Measurements from ENCODE around the gene CSNK2B.

CSNK2B gene

DNA sequence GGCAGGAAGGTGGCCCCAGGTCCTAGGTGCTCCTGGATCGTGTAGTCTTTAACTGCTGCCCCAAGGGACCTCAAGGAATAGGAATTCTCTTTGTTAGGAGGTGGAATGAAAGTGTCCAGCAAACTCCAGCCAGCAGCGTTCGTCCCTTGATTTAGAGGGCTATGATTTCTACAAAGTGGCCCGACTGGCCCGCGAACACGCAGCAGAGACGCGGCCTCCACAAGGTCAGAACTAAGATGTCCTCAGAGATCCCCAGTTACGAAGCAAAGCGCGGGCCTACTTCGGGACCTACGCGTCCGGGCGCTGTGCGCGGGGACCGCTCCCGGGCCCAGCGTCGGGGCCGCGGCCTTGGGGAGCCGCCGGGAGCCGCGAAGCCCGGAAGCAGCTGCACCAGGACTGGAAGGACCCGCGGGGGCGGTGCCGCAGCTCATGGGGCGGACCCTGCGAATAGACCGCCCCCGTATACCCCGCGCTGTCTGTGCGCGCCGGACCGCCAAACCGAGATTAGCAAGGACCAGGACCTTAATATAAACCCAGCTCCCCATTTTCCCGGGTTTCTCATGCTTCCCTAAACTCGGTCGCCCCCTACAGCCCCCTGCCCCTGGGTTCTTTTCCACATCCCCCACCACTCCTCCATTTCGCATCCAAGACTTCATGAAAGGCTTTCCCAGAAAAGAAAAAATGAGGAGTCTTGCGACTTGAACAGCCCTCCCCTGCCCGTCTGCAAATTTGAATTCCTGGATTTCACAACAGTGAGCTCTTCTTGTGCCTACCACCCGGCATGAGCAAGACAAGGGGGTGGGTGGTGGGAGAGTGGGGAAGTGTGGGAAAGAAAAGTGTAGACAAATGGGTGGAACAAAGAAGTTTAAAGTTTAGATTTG lies 5.3 kb upstream of the CSNK2B start, which contains the start of gene C6orf47:
TSS of gene C6orf47 (minus strand) at position 398 of the 881 bp plus-strand sequence. CDS start 831 bp downstream, outside the sequence.
- DNase-seq (ENCODE audit: low read depth in 2 of 2), result peak; percentile 58 to 64

DNA sequence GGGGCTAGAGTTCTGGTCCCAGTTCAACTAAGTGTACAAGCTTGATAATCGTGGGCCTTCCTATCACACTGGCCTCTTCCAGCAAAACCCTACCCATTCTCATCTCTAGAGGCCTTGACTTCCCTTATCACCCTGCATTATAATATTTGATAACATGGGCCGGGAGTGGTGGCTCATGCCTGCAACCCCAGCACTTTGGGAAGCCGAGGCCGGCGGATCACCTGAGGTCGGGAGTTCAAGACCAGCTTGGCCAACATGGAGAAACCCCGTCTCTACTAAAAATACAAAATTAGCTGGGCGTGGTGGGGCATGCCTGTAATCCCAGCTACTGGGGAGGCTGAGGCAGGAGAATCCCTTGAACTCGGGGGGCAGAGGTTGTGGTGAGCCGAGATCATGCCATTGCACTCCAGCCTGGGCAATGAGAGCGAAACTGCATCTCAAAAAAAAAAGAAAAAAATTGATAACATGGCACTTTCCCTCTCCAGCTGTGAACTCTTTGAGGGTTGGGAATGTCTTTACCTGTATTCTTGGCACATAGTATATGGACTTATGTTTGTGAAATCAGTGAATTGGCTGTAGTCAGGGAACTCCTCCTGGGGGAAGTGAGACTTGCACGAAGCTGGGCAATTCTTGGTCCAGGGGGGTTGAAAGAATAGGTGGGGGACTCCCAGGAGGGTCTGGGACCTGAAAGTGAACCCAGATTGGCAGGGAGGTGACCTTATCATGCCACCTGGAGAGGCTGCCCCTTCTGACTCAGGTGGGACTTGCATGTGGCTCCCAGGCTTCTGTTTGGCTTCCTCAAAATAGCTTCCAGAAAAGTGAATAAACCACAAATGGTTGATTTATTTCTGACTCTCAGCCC lies 4.4 kb upstream of the CSNK2B start:
- no peak for DNase-seq (ENCODE audit: low read depth in 2 of 2)

DNA sequence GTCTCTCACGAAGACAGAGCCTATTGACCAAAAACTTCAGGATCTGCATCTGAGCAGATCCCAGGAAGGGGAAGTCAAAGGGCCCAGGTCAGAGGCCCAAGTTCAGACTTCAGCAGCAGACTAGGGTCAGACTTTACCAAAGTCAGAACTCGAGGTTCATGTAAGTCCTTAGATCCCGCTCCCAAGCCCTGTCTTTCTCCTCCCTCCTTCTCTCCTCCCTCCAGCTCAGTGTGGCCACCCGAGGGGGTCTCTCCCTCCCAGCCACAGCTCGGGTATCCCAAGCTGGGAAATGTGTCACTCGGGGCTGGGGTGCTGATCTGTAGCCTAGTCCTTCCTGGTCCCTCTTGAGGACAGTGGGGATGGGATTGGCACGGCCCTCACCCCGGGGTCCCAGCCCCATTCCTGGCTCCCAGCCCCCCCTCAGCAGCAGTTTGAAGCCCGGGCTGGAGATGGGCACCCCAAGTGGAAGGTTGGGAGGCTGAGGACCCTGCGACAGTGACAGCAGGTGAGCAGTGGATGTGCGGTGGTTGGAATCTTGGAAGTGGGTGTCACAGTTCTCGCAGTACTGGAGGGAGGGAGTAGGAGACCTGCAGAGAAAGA lies 3.7 kb upstream of the CSNK2B start:
- DNase-seq (ENCODE audit: low read depth in 2 of 2), result no peak

DNA sequence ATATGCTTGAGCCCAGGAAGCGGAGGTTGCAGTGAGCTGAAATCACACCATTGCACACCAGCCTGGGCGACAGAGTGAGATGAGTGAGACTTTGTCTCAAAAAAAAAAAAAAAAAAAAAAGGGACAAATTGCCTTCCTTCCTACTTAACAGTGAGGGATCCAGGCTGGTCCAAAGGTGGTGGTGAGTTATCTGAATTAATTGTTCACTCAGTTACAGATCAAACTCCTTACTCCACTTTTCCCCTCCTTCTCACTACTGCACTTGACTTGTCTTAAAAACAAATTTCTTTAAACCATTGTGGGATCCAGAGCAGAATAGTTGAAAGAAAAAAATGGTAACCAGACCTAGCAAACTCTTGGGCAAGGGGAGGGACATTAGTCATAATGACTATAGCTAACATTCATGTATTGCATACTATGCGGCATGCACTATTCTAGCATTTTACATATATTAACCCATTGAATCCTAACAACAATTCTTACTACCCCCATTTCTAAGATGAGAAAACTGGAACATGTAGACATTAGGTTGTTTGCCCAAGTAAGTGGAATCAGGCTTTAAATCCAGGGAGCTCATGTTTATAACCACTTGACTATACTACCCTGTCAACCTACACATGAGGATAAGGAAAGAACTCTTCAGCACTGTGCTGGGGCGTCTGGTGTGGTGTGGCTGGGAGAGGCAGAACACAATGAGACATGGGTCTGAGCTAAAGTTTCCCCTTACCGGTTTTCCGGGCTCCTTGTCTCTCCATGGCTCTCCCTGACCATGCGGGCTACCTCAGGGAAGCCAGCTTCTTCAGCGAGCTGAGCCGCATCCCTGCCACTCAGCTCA lies 2.5 kb upstream of the CSNK2B start:
- no peak for DNase-seq (ENCODE audit: low read depth in 2 of 2)

DNA sequence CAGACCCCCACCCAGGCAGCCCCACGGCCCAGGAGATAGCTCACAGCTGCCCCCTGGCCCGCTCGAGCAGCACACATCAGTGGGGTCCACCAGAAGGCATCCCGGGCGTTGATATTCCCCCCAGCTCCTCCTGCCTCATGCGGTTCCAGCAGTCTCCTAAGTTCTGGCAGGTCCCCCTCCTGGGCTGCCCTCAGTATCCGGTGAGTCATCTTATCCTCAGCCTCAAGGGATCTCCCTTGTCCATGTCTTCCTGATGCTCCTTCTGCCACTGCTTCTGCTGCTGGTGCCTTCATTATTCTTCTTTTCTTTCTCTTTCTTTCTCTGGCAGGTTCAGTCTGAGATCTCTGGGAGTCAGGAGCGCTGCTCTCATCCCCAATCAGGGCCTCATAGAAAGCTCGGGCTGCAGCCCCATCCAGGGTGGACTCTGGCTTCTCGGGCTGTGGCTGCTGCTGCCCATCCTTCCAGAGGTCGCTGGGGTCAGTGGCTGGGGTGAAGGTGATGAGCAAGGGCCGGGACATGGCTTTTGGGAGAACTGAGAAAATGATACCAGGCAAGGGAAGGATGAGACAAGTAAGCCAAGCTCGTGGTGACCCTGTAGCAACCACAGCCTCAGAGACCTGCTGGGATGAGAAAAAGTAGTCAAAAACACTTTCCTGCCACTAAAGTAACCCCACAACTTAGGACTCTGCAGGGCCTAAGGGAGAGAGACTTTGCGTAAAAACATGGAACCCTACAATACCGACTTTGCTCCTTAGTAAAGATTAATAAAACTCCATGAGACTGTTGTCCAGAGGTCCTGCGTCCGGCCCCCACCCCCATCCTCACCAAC lies 1.7 kb upstream of the CSNK2B start:
- no peak for DNase-seq (ENCODE audit: low read depth in 2 of 2)

DNA sequence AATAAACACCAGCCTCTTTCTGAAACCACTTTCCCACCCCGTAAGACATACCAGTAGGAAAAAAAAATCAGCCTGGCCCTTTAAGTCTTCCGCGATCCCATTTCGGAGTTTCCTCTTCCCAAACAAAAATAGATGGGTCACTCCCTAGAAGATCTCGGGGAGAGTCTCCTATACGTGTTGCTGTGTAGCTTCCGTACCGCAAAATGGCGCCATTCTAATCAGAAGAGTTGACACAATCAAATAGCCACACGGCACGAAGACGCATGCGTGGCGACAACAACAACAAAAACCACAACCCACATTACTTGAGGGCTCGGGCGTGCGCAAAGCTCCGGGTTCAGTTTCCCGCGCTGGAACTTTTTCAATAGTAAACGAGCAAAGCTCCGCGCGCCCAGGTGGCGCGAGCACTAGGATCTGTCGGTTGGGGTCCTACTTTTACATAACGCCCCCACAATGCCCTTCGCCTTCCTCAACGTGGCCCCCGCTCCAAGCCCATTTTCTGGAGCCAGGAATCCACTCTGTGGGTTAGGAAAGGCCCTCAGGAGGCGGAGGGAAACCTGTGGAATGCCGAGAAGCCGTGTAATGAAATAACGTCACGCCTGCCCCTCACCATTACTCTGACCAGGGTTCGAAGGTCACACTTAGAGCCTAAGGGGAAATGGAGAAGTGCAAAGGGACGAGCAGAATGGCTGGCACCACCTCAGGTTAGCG lies 935 bp upstream of the CSNK2B start, which contains the start of gene GPANK1:
TSS of gene GPANK1 (minus strand) at position 208 of the 711 bp plus-strand sequence. CDS start 519 bp downstream, outside the sequence.
- peak; percentile 74 to 82 for DNase-seq (ENCODE audit: low read depth in 2 of 2)

DNA sequence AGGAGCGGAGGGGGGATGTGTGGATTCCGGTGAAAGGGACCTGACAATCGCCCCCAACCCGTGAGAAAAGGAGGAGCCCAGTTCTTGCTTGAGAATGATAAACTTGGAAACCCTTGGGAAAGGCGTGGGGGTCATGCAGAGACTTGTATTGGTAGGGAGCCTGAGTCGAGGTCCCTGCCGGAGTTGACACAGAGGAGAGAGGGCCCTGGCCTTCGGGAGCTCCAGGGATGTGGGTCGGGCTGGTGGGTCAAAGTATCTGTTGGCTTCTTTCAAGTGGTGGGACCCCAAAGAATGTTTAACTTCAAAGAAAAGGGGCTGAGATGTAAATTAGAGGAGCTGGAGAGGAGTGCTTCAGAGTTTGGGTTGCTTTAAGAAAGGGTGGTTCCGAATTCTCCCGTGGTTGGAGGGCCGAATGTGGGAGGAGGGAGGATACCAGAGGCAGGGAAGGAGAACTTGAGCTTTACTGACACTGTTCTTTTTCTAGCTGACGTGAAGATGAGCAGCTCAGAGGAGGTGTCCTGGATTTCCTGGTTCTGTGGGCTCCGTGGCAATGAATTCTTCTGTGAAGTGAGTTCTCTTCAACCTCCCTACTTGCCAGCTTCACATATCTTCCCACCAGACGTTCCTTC lies 571 bp downstream of the CSNK2B start:
- DNase-seq (ENCODE audit: low read depth in 2 of 2), result no peak

DNA sequence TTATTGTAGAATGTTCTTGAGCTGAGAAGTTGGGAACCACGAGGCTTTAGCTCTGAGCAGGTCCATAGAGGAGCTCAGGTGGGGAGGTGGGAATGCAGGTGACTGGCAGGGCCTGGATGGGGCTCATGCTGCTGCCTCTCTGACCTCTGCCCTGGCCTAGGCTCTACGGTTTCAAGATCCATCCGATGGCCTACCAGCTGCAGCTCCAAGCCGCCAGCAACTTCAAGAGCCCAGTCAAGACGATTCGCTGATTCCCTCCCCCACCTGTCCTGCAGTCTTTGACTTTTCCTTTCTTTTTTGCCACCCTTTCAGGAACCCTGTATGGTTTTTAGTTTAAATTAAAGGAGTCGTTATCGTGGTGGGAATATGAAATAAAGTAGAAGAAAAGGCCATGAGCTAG lies 3.8 kb downstream of the CSNK2B start, which contains the start of gene LY6G5B:
TSS of gene LY6G5B (plus strand) at position 301 of the 400 bp plus-strand sequence. CDS start 975 bp downstream, outside the sequence.
- no peak for DNase-seq (ENCODE audit: low read depth in 2 of 2)

DNA sequence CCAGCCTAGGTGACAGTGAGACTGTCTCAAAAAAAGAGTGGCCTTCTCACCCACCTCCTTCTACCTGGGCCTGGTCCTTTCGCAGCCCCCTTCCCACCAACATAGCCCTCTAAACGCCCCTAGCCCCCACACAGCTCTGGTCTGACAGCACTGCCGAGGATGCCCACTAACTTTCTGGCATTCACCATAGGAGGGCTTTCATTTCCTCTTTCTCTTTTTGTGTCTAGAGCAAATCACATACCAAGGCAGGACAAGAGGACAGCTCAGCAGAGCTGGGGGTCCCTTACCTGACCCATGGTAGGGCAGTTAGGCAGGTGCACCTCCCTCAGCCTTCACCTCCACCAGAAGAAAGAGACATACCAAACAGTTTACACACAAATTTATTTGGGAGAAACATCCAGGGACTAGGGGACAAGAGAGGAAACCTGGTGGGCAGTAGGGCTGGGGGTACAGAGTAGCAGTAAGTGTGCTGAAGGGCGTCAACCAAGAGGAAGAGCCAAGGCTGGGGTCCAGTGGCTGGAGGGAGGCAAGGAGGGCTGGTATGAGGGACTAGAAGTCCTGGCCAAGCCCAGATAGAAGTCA lies 10.5 kb downstream of the CSNK2B start:
- DNase-seq (ENCODE audit: low read depth in 2 of 2), result no peak

DNA sequence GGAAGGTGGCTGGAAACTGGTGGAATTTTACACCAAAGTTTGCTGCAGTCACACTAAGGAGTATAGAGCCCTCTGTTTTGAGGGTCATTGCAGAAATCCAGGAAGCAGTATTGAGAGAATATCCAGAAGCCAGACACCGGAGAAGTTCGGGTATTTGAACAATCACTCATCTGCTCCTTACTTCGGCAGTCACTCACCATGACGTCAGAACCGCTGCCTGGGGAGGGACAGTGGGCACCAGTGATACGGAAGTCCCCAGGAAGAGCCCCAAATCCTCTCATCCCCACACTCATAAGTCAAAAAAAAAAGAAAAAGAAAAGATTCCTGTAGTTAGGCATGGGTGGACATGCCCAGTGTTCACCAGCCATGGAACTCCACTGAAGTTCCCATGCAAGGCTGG lies 11.0 kb downstream of the CSNK2B start:
- no peak for DNase-seq (ENCODE audit: low read depth in 2 of 2)

DNA sequence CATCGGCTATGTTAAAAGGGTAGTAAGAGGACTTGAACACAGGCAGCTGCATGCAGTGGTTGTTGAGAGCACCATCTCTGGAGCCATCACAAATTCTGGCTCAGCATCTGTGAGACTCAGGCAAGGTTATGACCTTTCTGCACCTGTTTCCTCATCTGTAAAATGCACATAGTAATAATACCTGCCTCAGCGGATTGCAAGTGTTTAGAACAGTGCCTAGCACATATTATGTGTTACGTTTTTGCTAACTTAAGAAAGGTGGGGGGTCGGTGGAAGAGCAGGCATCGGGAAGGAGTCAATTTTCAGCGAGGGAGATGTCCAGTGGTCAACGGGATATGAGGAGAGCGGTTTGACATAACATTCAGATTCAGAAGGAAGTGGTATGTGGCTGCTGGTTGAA lies 12.1 kb downstream of the CSNK2B start:
- no peak for DNase-seq (ENCODE audit: low read depth in 2 of 2)

DNA sequence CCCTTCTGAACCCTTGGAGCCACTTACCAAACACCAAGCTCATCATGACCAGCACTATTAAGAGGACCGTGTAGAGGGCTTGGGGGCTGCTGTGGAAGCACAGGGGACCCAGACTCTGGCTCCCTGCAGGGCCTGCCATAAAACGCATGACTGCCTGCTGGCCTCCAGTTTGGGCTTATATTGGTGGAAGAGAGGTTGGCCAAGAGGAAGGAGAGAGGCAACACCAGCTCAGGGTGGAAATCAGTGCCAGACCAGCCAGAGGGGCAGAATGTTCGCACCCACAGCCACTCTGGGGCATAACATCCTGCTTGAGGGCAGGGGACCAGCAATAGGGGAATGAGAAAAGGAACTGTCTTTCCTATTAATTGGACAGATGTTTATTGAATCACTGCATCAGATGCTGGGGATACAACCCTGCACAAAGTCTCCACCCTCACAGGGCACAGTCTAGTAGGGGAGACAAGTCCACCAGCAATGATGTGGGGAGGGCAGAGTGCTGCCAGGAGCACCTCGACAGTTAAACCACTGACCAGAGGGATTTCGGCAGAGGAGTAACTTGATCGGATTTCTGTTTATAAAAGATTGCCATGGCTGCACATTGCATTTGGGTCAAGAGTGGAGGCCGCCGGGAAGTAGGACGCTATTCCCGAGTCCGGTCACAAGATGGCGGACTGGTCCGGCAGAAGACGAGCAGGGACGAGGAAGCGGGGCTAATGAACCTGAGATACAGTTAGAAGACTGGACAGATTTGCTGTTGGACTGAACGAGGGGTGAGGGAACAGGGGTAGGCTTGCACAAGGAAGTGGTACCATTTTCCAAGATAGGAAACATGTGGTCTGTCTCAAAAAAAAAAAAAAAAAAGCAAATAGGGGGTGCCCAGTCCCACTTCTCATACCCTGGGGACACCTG lies 14.6 kb downstream of the CSNK2B start, which contains the start of gene LY6G5C:
TSS of gene LY6G5C (minus strand) at position 842 of the 909 bp plus-strand sequence. CDS start at position 148, 694 bp downstream.
- DNase-seq (ENCODE audit: low read depth in 2 of 2), result peak; percentile 22 to 38

DNA sequence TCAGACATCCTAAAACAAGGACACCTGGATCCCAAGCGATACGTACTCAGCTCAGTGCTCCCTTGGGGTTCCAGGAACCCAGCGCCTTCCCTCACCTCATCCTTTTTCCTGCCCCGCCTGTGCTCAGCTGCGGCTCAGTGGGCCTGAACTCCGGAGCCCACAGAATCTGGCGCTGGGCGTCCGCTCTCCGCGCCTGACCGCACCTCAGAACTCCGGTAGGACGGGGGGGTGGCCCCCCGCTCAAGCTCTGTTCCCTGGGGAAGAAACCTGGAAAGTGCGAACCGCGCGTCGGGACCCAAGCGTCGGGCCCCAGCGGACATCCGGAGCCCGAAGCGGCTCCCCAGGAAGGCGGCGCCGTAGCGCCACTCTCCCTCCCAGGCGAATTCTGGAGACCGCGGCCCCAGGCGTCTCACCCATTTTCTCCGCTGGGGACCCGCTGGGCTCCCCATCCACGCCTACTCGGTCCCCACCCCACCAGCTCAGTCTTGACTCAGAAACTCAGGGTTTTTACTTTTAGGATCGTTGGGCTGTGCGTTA lies 15.3 kb downstream of the CSNK2B start:
- no peak for DNase-seq (ENCODE audit: low read depth in 2 of 2)

DNA sequence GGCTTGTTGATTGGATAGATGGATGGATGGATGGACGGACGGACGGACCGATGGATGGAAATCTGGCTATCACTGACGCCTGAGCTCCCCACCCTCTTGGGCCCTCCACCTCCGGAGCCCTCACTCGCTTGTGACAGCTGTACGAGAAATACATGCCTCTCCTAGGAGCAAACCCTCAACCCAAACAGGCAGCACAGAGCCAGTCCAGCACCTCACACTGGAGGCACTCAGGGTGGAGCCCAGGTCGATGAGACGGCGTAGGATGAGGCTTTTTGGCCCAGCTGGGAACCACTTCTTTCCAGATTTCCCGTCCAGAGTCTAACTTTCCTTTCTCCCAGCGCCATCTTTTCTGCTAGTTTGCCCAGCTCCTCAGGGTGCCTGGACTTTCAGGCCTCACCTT lies 17.7 kb downstream of the CSNK2B start:
- DNase-seq (ENCODE audit: low read depth in 2 of 2), result no peak

DNA sequence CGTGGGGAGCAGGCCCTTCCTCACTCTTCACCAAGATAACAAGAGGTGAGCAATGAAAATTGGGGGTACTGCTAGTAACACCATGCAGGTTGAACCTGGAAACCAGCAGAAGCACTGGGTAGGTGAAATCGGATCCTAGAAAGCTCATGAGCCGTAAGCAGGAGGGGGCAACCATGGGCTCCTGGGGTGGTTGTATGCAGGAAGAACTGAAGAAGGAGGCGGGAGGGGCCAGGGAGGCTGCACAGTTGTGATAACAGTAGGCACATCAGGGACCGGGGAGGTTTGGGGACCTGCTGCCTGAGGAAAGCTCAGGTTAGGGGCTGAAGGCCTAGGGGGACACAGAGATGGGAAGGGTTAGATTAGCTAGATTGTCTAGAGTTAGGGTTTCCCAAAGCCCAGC lies 20.6 kb downstream of the CSNK2B start:
- DNase-seq (ENCODE audit: low read depth in 2 of 2), result no peak

DNA sequence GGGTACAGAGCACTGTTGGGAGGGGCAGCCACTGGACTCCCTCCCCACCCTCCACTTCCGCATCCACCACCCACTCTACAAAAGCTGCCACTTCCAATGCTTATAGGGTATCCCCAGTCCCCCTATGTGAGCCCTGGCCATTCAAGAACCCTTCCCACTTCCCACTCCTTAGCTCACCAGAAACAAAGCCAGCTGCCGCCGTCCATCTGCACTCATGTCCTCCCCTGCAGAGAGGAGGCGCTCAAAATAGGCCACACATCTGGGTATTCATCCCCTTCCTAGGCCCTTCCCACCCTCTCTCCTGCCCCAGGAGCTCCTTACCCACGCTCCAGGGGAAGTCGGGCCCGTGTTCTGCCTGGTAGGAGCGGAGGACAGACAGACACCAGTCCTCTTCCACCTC lies 21.4 kb downstream of the CSNK2B start:
- no peak for DNase-seq (ENCODE audit: low read depth in 2 of 2)
